Mesendoderm (in vitro differentiated cells): Measurements from ENCODE around the gene COL20A1.

Experiments used
- DNase-seq: peaks from one replicate; pipeline ENCODE4 v3.0.0; 2013
- H2AK5ac ChIP-seq: 2 replicates; pipeline ENCODE4 v1.6.1; 2013; ENCODE audit warnings: low read length, inconsistent platforms
- H2BK120ac ChIP-seq: 2 replicates; pipeline ENCODE4 v1.6.1; 2013; ENCODE audit warnings: low read depth, mild to moderate bottlenecking, low read length, moderate library complexity, mixed read lengths
- H2BK15ac ChIP-seq: replicated peaks from 2 replicates; pipeline ENCODE4 v1.6.1; 2013; ENCODE audit warnings: low read depth, mild to moderate bottlenecking, moderate library complexity
- H2BK5ac ChIP-seq: 2 replicates; pipeline ENCODE4 v1.6.1; 2013; ENCODE audit warnings: low read length, inconsistent platforms
- H3K18ac ChIP-seq: 2 replicates; pipeline ENCODE4 v1.6.1; 2013; ENCODE audit warnings: mild to moderate bottlenecking, low read length, mixed read lengths
- H3K23ac ChIP-seq: one replicate; pipeline ENCODE4 v1.6.1; 2013; ENCODE audit warnings: low read length
- H3K27ac ChIP-seq: 2 replicates; pipeline ENCODE4 v1.5.1; 2013; ENCODE audit warnings: low read depth, mild to moderate bottlenecking, inconsistent platforms, low read length, moderate library complexity
- H3K27me3 ChIP-seq: 2 replicates; pipeline ENCODE4 v1.6.1; 2013; ENCODE audit warnings: low read length, control low read depth, mild to moderate bottlenecking, inconsistent platforms; ENCODE audit not compliant: insufficient read depth, poor library complexity
- H3K36me3 ChIP-seq: 2 replicates; pipeline ENCODE4 v1.6.1; 2013; ENCODE audit warnings: low read length, inconsistent platforms; ENCODE audit not compliant: control insufficient read depth, insufficient read depth
- H3K4ac ChIP-seq: one replicate; pipeline ENCODE4 v1.6.1; 2013; ENCODE audit warnings: low read depth, mild to moderate bottlenecking, low read length, moderate library complexity
- H3K4me1 ChIP-seq: 2 replicates; pipeline ENCODE4 v1.6.1; 2013; ENCODE audit warnings: low read depth, low read length, inconsistent platforms; ENCODE audit not compliant: control insufficient read depth
- H3K4me2 ChIP-seq: 2 replicates; pipeline ENCODE4 v1.6.1; 2013; ENCODE audit warnings: low read length
- H3K4me3 ChIP-seq: 2 replicates; pipeline ENCODE4 v1.5.1; 2013; ENCODE audit warnings: mild to moderate bottlenecking, low read length
- H3K56ac ChIP-seq: one replicate; pipeline ENCODE4 v1.6.1; 2013; ENCODE audit warnings: low read length
- H3K79me1 ChIP-seq: 2 replicates; pipeline ENCODE4 v1.6.1; 2013; ENCODE audit warnings: low read length, inconsistent platforms
- H3K79me2 ChIP-seq: 2 replicates; pipeline ENCODE4 v1.6.1; 2013; ENCODE audit warnings: mild to moderate bottlenecking, low read length; ENCODE audit not compliant: control insufficient read depth, insufficient read depth
- H3K9ac ChIP-seq: 2 replicates; pipeline ENCODE4 v1.6.1; 2013; ENCODE audit warnings: low read length, inconsistent platforms
- H4K5ac ChIP-seq: one replicate; pipeline ENCODE4 v1.6.1; 2013; ENCODE audit warnings: low read length
- H4K8ac ChIP-seq: one replicate; pipeline ENCODE4 v1.6.1; 2013; ENCODE audit warnings: low read depth, mild to moderate bottlenecking, control low read depth, low read length, moderate library complexity
- WGBS: extraction: QIAGEN DNeasy Blood & Tissue Kit; methylation state at CpG from one replicate; pipeline ENCODE4 v1.1.7; 2013; ENCODE audit warnings: low lambda C conversion rate, missing lambda C conversion rate; ENCODE audit not compliant: insufficient coverage; ENCODE audit errors: extremely low coverage; 5-methylcytosine and 5-hydroxymethylcytosine counted together

The COL20A1 gene

DNA sequence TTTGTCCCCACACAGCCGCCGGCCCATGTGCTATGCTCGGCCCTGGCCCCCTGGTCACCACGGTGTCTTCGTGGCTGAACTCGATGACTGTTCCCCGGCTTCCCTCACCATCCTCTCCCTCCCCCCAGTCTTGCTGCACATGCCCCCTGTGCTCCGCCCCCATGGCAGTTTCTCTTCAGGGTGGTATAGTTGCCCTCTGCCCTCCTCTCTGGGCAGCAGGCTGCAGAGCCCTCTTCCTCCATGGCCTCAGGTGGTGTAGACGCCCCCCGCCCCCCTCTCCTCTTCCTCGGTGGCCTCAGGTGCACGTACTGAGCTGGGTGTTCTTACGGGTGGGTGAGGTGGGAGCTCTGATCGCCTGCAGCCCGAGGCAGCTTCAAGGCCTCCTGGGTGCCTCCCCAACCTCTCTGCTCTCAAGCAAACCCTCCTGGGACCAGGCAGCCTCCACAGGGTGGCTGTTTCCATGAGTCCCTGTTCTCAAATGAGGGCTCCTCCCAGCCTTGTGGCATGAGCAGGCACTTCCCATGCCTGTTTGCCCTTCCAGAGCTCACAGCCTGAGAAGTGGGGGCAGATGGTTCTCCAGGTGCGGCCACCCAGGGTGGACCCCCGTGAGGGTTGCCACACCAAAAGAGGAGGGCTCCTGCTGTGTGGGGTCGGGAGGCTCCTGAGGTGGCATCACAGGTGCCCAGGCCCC, 24.8 kb downstream of the COL20A1 start:
- no peak overlapping the region for H3K56ac ChIP-seq
- no peak overlapping the region for H2BK15ac ChIP-seq
- H4K8ac ChIP-seq: no peak overlapping the region
- no peak overlapping the region for H3K23ac ChIP-seq
- H3K27me3 ChIP-seq: no peaks in the 10 kb centered on the region
- no peak overlapping the region for H2AK5ac ChIP-seq
- H3K27ac ChIP-seq: no peak overlapping the region
- no peak overlapping the region for H4K5ac ChIP-seq
- H3K79me2 ChIP-seq: no peaks in the 10 kb centered on the region
- no peak overlapping the region for H3K9ac ChIP-seq
- H3K4ac ChIP-seq: no peak overlapping the region
- H3K36me3 ChIP-seq: no peaks in the 10 kb centered on the region
- H3K79me1 ChIP-seq: no peaks in the 10 kb centered on the region
- DNase-seq: no peak
- no CpG with 5 or more reads among the region's 18 CpGs for WGBS
- H3K4me3 ChIP-seq: no peak overlapping the region
- no peak overlapping the region for H2BK120ac ChIP-seq
- no peak overlapping the region for H3K4me2 ChIP-seq
- H3K4me1 ChIP-seq: no peaks in the 10 kb centered on the region
- no peak overlapping the region for H3K18ac ChIP-seq
- H2BK5ac ChIP-seq: no peak overlapping the region

DNA sequence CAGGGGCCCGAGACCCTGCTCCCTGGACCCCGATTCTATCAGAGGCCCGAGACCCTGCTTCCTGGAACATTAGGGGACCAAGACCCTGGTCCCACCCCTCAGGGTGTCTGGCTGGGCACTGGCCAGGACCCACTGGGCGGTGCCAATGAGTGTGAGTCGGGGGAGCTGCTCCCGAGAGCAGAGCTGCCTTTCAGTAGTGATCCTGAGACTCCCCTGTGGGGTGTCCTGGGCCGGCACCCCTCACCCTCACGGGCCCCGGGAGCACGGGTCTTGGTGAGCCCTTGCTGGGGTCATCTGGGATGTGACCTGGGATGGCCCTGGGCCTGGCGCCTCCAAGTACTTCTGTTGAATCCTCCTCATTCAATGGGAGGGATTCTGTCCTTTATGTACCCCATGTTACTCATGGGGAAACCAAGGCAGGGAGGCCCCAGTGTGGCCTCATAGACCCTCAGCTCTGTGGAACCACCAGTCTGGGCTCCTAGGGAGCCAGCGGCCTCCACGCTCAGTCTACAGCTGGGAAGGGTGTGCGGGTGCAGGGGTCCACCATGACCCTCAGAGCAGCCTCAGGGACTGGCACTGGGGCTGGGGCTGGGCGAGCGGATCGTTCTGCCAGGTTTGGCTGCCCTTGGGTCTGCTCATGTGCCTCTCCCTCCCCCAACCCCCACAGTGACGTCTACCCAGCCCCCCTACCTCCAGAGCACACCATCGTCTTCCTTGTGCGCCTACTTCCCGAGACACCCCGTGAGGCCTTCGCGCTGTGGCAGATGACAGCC, 25.6 kb downstream of the COL20A1 start:
- no peak for DNase-seq
- no peaks in the 10 kb centered on the region for H3K4me1 ChIP-seq

DNA sequence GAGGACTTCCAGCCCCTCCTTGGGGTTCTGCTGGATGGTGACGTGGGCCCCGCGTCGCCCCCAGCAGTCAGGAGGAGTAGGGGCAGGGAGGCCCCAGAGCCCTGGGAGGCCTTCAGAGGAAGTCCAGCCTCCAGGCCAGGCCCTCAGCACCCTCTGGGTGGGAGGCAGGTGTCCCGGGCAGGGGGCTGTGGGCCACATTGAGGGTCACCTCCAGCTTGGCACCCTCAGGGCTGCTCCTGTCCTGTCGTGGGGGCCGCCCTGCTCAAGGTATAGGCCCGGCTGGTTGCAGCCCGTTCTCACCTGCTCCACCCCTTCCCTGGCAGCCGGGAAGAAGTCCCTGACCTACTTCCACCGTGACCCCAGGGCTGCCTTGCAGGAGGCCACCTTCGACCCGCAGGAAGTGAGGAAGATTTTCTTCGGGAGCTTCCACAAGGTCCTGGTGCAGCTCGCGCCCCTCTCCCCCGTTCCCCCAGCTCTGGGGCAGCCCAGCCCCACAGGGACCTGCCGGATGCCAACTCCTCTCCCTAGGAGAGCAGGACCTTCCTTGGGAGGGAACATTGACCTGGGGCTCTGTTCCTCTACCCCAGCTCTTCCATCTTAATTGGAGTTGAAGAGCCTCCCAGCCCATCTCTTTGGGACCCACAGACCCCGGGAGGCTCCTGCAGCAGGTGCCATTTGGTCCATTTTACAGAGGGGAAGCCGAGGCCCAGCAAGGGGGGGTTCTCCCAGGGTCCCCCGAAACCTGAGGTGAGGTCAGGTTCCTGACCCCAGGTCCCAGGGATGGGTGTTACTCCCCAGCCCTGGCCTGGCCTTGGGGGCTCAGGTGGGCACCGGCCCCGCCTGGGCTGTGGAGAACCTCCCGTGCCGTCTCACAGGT, 26.4 kb downstream of the COL20A1 start:
- no peak for DNase-seq
- H3K56ac ChIP-seq: no peak overlapping the region
- no peak overlapping the region for H2BK15ac ChIP-seq
- WGBS: no CpG with 5 or more reads among the region's 25 CpGs
- H3K9ac ChIP-seq: no peak overlapping the region
- no peak overlapping the region for H2BK5ac ChIP-seq
- H4K5ac ChIP-seq: no peak overlapping the region
- no peak overlapping the region for H3K4me2 ChIP-seq
- H3K23ac ChIP-seq: no peak overlapping the region
- H3K4me1 ChIP-seq: no peaks in the 10 kb centered on the region
- no peak overlapping the region for H3K4me3 ChIP-seq
- no peaks in the 10 kb centered on the region for H3K79me1 ChIP-seq
- no peak overlapping the region for H4K8ac ChIP-seq
- H3K27me3 ChIP-seq: no peaks in the 10 kb centered on the region
- H3K27ac ChIP-seq: no peak overlapping the region
- no peak overlapping the region for H2BK120ac ChIP-seq
- no peak overlapping the region for H3K18ac ChIP-seq
- H3K36me3 ChIP-seq: no peaks in the 10 kb centered on the region
- no peaks in the 10 kb centered on the region for H3K79me2 ChIP-seq
- no peak overlapping the region for H3K4ac ChIP-seq
- no peak overlapping the region for H2AK5ac ChIP-seq

More for the DNA sequence above, 25.6 kb downstream of the COL20A1 start:
- no peak overlapping the region for H3K4me2 ChIP-seq
- no CpG with 5 or more reads among the region's 24 CpGs for WGBS
- H3K56ac ChIP-seq: no peak overlapping the region
- H4K5ac ChIP-seq: no peak overlapping the region
- no peak overlapping the region for H3K27ac ChIP-seq
- H2BK120ac ChIP-seq: no peak overlapping the region
- H3K4me3 ChIP-seq: no peak overlapping the region
- H3K27me3 ChIP-seq: no peaks in the 10 kb centered on the region
- no peak overlapping the region for H2AK5ac ChIP-seq
- H3K79me2 ChIP-seq: no peaks in the 10 kb centered on the region
- H2BK5ac ChIP-seq: no peak overlapping the region
- H3K4ac ChIP-seq: no peak overlapping the region
- H3K9ac ChIP-seq: no peak overlapping the region
- H2BK15ac ChIP-seq: no peak overlapping the region
- H4K8ac ChIP-seq: no peak overlapping the region
- H3K36me3 ChIP-seq: no peaks in the 10 kb centered on the region
- no peaks in the 10 kb centered on the region for H3K79me1 ChIP-seq
- H3K18ac ChIP-seq: no peak overlapping the region
- H3K23ac ChIP-seq: no peak overlapping the region

DNA sequence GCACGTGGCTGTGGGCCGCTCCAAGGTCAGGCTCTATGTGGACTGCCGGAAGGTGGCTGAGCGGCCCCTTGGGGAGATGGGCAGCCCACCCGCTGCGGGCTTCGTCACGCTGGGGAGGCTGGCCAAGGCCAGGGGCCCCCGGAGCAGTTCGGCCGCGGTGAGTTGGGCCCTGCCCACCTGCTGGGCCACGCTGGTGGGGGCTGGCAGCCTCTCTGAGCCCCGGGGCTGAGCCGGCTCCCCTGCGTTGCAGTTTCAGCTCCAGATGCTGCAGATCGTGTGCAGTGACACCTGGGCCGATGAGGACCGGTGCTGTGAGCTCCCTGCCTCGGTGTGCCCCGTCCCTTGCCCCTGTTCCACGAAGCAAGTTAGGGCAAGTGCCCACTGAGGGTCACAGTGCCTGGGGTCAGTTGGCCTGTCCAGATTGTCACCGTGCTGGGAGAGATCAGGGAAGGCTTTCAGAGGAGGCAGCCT, 27.1 kb downstream of the COL20A1 start:
- H3K27me3 ChIP-seq: no peaks in the 10 kb centered on the region
- H3K79me2 ChIP-seq: no peaks in the 10 kb centered on the region
- no peak overlapping the region for H3K23ac ChIP-seq
- H4K5ac ChIP-seq: no peak overlapping the region
- H3K4ac ChIP-seq: no peak overlapping the region
- no peaks in the 10 kb centered on the region for H3K36me3 ChIP-seq
- no peak overlapping the region for H2BK120ac ChIP-seq
- DNase-seq: no peak
- no peak overlapping the region for H2BK5ac ChIP-seq
- H3K9ac ChIP-seq: no peak overlapping the region
- H3K4me2 ChIP-seq: no peak overlapping the region
- H2BK15ac ChIP-seq: no peak overlapping the region
- no peak overlapping the region for H4K8ac ChIP-seq
- H3K4me3 ChIP-seq: no peak overlapping the region
- no CpG with 5 or more reads among the region's 23 CpGs for WGBS
- H3K18ac ChIP-seq: no peak overlapping the region
- no peaks in the 10 kb centered on the region for H3K4me1 ChIP-seq
- no peaks in the 10 kb centered on the region for H3K79me1 ChIP-seq
- no peak overlapping the region for H3K27ac ChIP-seq
- no peak overlapping the region for H2AK5ac ChIP-seq
- H3K56ac ChIP-seq: no peak overlapping the region

DNA sequence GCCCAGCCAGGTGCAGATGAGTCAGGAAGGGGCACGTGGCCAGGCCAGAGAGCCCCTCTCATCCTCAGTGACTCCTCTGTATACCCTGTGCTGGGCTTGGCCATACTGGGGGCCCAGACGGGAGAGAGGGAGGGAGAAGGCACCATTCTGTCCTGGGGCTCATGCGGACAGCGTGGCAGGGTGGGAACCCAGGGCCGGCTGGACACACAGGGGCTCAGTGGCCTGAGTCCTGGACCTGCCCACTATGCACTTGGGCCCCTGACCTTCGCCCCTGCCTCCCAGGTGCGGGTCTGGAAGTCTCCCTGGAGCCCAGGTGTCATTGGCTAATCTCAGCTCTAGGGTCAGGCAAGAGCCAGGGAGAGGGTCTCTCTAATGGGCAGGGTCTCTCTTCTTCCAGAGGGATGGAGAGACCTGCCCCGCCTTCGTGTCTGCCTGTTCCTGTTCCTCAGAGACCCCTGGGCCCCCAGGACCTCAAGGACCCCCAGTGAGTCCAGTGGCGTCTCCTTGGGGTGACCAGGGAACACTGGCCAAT, 27.7 kb downstream of the COL20A1 start:
- Histone ChIP-seq H3K36me3 (no peaks in the 10 kb centered on the region), H3K79me2 (no peaks in the 10 kb centered on the region), H3K4ac (no peak overlapping the region), H3K27ac (no peak overlapping the region), H3K56ac (no peak overlapping the region), H3K18ac (no peak overlapping the region), H2BK15ac (no peak overlapping the region), H3K4me2 (no peak overlapping the region), H2AK5ac (no peak overlapping the region), H4K8ac (no peak overlapping the region), H2BK5ac (no peak overlapping the region), H3K27me3 (no peaks in the 10 kb centered on the region), H3K9ac (no peak overlapping the region), H3K4me3 (no peak overlapping the region), H3K23ac (no peak overlapping the region), H2BK120ac (no peak overlapping the region), H3K4me1 (no peaks in the 10 kb centered on the region), H4K5ac (no peak overlapping the region), H3K79me1 (no peaks in the 10 kb centered on the region)
- DNase-seq: no peak
- WGBS: no CpG with 5 or more reads among the region's 10 CpGs
